HFF-Myc (cell line): Measurements from ENCODE around the gene STK35.

Experiments
- DNase-seq: peaks from one replicate; pipeline ENCODE4 v3.0.0-alpha.2; 2011; ENCODE audit warnings: low read depth; ENCODE audit errors: extremely low read depth
- H3K4me3 ChIP-seq: replicated peaks from 2 replicates; pipeline ENCODE4 v1.5.1; 2011; ENCODE audit warnings: low read depth, mild to moderate bottlenecking, control low read depth, low read length
- TF ChIP-seq, protein P1 (sequence below): IDR thresholded peaks from 2 replicates; pipeline ENCODE4 v1.5.1; 2012; ENCODE audit warnings: mild to moderate bottlenecking, low read depth, low read length, control low read depth; ENCODE audit errors: missing control alignments

The STK35 gene

DNA sequence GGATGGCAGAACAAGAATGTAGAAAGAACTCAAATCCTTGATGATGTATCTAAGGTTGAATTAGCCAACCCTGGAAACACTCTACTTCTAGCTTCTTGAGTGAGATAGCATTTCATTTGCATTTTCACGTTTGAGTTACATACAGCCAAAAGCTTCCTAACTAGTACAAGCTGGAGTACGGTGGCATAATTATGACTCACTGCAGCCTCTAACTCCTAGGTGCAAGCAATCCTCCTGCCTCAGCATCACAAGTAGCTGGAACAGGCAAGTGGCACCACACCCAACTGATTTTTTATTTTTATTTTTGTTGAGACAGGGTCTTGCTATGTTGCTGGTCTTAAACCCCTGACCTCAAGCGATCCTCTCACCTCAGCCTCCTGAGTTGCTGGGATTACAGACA lies 36.5 kb upstream of the STK35 start:
- H3K4me3 ChIP-seq: no peak overlapping the region
- no peak for DNase-seq
- TF ChIP-seq, protein P1, sequence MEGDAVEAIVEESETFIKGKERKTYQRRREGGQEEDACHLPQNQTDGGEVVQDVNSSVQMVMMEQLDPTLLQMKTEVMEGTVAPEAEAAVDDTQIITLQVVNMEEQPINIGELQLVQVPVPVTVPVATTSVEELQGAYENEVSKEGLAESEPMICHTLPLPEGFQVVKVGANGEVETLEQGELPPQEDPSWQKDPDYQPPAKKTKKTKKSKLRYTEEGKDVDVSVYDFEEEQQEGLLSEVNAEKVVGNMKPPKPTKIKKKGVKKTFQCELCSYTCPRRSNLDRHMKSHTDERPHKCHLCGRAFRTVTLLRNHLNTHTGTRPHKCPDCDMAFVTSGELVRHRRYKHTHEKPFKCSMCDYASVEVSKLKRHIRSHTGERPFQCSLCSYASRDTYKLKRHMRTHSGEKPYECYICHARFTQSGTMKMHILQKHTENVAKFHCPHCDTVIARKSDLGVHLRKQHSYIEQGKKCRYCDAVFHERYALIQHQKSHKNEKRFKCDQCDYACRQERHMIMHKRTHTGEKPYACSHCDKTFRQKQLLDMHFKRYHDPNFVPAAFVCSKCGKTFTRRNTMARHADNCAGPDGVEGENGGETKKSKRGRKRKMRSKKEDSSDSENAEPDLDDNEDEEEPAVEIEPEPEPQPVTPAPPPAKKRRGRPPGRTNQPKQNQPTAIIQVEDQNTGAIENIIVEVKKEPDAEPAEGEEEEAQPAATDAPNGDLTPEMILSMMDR: no peak

DNA sequence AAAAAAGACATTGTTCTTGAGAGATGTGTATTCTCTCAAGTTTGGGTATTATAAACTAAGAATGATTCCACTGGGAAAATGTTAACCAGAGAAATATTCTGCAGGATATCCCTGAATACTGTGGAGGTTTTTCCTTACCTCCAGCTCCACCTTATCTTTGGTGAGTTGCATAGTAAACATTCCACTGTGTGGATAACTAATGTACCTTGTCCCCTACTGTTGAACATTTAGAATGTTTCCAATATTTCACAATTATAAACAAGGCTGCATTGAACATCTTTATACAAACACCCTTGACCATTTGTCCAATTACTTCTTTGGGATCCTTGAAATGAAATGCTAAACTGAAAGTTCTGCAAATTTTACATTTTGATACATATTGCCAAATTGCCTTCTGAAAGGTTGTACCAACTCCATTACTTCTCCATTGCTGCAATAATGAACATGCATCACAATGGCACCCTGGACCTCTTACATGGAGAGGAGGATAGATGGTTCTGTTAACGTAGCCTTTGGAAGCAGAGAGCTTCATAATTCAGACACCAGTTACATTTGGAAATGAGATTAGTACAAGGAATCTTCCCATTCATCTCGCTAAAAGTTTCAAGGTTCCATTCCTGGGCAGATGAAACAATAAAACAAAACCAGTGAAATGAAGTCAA lies 35.0 kb upstream of the STK35 start:
- DNase-seq: no peak
- TF ChIP-seq, protein P1: no peak
- H3K4me3 ChIP-seq: no peak overlapping the region

DNA sequence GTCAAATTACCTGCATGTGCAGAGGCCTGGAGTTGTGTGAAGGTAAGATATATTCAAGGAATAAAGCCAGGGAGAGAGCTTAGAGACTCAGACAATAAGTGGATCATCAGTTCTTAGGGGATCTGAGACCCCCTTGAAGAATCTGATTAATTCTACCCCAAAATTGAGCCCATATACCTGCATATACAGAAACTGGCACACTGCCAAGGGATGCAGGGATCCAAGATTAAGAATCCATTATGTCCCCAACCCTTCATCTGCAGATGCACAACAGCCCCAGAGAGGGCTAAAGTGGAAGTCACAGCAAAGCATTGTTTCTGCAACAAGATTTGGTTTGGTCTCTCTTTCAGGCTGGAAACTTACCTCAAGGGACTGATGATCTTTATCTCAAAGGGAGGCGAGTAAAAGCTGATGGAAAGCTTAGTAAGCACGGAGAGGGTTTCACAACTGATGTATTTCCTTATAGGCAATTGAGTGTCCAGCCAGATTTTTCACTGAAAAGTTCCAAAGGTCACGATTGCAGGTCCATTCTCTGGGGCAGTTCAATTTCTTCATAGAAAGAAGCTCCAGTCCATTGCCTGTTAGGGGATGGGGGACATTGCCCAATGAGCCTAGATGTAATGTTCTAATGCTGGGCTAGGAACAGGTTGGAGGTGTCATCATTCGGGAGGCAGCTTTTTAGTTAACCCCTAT lies 20.9 kb upstream of the STK35 start:
- no peak overlapping the region for H3K4me3 ChIP-seq
- TF ChIP-seq, protein P1: no peak
- no peak for DNase-seq

DNA sequence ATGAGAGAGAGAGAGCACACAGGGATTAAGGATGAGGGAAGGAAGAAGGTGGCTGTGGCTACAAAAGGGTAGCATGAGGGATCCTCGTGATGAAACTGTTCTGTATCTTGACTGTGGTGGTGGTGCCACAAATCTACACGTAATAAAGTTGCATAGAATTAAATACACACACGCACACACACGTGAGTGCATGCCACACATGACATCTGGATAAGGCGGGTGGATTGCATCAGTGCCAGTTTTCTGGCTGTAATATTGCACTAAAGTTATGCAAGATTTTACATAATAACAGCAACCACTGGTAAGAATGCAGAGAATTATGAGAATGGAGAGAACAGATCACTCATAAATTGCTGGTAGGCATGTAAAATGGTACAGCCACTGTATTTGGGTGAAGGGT lies 16.9 kb upstream of the STK35 start:
- no peak overlapping the region for H3K4me3 ChIP-seq
- TF ChIP-seq, protein P1: no peak
- no peak for DNase-seq

DNA sequence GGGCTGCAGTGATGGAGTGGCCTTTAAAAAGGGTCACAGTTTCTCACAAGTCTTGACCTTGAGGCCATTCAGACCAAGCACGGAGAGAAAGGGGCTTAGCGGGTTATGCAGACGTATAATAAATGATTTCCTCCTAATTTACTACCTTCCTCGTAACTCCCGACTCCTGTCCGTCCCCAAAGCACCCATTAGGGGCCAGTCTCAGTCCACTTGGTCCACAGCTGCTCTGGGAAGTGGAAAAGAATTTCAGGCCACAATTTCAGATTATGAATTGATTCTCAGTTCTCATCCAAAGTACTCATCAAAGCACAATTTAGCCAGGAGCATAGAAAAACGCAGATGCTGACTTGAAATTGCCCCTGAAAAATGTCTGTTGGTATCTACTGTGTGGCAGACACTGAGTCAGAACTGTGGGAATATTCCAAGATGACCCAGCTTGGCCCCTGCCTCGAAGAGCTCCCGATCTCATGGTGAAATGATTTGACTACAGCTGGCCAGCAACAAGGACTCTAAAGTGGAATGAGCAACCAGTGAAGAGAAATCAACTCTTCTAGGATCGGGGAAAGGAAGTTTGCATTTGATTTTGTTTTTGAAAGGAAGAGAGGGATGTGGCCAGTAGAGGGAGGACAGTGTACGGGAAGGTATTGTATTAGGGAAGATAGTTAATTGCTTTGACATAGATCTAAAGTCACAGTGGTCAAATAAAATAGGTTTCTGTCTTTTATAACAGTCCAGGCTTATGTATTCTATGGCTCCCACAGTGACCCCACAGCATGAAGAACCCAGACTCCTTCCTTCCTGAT lies 15.2 kb upstream of the STK35 start:
- TF ChIP-seq, protein P1: no peak
- no peak for DNase-seq
- no peak overlapping the region for H3K4me3 ChIP-seq

DNA sequence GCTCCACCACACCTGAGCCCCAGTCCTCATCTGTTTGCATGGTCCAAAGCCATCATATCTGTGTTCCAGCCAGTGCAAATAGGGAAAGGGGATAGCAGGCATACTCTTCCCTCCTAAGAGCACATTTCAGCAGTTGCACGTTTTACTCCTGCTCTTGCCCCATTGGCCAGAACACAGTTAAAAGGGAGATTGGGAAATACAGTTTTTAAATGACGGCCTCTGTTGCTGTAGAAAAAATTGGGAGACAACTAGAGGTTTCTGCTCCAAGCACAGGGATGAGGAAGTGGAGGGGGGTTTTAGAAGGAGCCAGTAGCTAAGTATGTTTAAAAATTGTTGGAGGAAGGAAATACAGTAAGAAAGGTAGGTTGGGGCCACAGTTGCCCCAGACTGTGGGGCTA lies 14.6 kb upstream of the STK35 start:
- TF ChIP-seq, protein P1: no peak
- H3K4me3 ChIP-seq: no peak overlapping the region
- no peak for DNase-seq
